EL (cell line): Measurements from ENCODE around the gene PLD4.
"Not testable (repeated sequence)": the region's sequence is repeated elsewhere in the genome, so short reads cannot be mapped to it uniquely, and the experiment has no call there.

ENCODE experiments used
- DNase-seq: peaks from one replicate; pipeline ENCODE4 v3.0.0-alpha.2; 2016

PLD4 gene

GRCh38 chr14:104900639-104901512 lies 23.8 kb upstream of the PLD4 start:
- DNase-seq = no peak

GRCh38 chr14:104903990-104904389 lies 20.7 kb upstream of the PLD4 start:
- DNase-seq = no peak

- DNase-seq = not testable (repeated sequence)
These were observed 19.8 kb upstream of the PLD4 start for GRCh38 chr14:104904650-104905578.

- not testable (repeated sequence) for DNase-seq
These were observed 19.1 kb upstream of the PLD4 start for GRCh38 chr14:104905579-104905933.

GRCh38 chr14:104908303-104908702 lies 16.4 kb upstream of the PLD4 start:
- DNase-seq = no peak

- no peak for DNase-seq
These were observed 12.6 kb upstream of the PLD4 start for GRCh38 chr14:104912053-104912452.

DNA sequence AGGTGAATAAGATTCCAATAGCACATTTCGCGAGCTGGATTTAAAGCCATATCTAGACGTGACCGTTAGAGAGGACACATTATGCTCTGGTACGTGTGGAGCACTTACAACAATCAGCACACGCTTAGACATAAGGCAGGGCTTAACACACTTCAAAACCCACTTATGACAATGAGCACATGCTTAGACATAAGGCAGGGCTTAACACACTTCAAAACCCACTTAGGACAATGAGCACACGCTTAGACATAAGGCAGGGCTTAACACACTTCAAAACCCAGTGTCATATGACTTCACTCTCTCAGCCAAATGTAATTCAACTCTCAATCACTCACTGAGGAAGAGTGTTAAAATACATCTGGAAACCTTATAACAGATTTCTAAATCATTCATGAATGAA lies 11.2 kb upstream of the PLD4 start:
- DNase-seq = no peak

DNA sequence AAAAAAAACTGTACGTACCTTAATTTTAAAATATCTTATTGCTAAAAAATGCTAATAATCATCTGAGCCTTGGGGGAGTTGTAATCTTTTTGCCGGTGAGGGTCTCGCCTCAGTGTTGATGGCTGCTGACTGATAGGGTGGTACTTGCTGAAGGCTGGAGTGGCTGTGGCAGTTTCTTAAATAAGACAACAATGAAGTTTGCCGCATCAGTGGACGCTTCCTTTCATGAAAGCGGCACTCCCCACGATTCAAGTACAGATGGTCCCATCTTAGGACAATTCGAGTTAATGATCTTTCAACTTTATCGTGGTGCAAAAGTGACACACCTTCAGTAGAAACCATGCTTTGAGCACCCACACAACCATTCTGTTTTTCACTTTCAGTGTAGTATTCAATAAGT lies 7.6 kb upstream of the PLD4 start:
- DNase-seq = no peak

DNA sequence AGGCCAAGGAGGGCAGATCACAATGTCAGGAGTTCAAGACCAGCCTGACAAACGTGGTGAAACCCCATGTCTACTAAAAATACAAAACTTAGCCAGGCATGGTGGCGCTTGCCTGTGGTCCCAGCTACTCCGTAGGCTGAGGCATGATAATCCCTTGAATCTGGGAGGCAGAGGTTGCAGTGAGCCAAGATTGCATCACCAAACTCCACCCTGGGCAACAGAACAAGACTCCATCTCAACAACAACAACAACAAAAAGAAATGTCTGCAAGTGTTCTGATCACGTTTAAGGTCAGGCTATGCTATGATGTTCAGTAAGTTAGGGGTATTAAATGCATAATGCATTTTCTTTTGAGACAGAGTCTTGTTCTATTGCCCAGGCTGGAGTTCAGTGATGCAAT lies 6.7 kb upstream of the PLD4 start:
- no peak for DNase-seq

GRCh38 chr14:104919152-104919992 lies 5.3 kb upstream of the PLD4 start:
- DNase-seq = not testable (repeated sequence)

GRCh38 chr14:104919993-104920315 lies 4.7 kb upstream of the PLD4 start:
- DNase-seq = no peak

- DNase-seq = no peak
These were observed 849 bp upstream of the PLD4 start for GRCh38 chr14:104923640-104924420.

DNA sequence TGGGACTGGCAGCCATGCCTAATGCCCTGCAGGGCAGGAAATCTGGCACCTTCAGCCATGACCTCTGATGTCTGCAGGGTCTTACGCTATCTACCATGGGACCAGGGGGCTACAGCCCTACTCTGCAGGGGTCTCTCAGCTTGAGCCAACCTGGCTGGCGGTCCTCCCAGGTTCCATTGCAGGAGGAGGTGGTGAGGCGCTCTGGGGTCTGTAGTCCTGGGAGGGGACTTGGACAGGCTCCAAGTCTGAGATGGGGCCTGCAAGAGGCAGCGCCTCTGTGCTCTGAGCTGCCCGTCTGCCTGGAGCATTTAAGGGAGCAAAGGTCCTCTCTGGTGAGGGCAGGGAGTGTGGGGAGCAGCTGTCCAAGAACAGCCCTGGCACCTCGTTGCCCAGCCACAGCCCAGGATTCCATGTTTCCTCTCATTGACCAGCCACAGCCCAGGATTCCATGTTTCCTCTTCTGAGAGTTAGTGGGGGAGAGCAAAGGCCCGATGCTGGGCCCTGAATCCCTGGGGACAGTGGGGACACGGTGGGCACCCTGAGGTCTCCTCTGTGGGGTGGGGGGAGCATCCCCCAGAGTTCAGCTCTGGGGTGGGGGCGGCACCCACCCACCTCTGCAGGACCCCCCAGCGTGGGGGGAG lies 655 bp downstream of the PLD4 start:
- DNase-seq = no peak

GRCh38 chr14:104925855-104926609 lies 1.4 kb downstream of the PLD4 start:
- peak; percentile 26 for DNase-seq

GRCh38 chr14:104926619-104927431 lies 2.1 kb downstream of the PLD4 start:
- DNase-seq = no peak

- no peak for DNase-seq
These were observed 2.7 kb downstream of the PLD4 start for GRCh38 chr14:104927432-104927816.

DNA sequence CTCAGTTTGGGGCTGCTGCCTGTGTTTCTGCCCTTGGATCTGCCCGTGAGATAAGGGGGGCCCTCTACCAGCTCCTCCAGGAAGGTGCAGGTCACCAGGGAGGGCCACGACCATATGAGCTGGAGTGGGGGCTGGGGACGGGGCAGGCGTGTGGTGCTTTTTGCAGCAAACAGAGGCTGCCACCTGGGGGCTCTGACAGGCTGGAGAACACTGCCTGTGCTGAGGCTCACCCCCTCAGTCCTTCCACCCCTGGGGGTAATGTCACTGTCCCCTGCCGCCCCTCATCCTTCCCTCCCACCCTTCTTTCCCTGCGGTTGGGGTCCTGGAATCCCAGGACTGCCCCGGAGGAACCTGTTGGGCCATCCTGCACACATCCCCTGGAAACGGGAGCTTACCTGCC lies 3.2 kb downstream of the PLD4 start:
- DNase-seq = no peak

GRCh38 chr14:104928391-104929133 lies 3.9 kb downstream of the PLD4 start:
- no peak for DNase-seq
